Activated CD4-positive, alpha-beta T cell treated with anti-CD3 and anti-CD28 coated beads, Interleukin-2, amount 50 U/mL, for 4 hours (primary cell): ENCODE data around the gene THADA.
"Not testable (repeated sequence)": the region's sequence is repeated elsewhere in the genome, so short reads cannot be mapped to it uniquely, and the experiment has no call there.

Source experiments
- DNase-seq, 2 experiments: peaks; one replicate each; pipeline ENCODE4 v3.0.0-alpha.2; 2020

Gene THADA

DNA sequence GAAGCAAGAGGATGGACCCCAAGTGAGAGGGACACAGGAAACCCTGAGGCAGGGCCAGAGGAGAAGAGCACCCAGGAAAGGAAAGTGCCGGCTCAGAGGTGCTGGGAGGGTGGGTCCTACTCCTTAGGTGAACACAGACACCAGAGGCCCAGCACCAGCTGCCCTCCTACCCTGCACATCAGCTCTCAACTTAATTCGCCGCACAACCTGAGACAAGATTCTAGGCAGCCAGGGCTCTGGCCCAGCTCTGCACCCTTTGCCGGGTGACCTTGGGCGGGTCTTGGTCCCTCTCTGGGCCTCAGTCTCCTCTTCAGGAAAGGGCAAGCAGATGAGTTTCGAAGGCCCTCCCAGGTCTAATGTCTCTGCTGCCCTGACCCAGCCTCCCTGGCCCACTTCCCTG, 397.6 kb downstream of the THADA start:
- no peak for DNase-seq

DNA sequence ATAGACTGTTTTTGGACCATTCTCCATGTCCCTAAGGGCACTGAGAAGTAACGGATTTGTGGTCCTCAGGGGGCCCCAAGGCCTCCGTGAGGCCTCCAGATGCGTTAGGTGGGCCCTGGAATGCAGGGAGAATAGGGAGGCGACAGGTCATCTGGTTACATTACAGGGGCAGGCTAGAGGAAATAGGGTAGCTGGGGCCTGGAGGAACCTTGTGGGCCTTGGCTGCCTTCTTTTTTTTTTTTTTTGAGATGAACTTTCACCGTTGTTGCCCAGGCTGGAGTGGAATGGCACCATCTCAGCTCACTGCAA, 398.3 kb downstream of the THADA start:
- no peak for DNase-seq

DNA sequence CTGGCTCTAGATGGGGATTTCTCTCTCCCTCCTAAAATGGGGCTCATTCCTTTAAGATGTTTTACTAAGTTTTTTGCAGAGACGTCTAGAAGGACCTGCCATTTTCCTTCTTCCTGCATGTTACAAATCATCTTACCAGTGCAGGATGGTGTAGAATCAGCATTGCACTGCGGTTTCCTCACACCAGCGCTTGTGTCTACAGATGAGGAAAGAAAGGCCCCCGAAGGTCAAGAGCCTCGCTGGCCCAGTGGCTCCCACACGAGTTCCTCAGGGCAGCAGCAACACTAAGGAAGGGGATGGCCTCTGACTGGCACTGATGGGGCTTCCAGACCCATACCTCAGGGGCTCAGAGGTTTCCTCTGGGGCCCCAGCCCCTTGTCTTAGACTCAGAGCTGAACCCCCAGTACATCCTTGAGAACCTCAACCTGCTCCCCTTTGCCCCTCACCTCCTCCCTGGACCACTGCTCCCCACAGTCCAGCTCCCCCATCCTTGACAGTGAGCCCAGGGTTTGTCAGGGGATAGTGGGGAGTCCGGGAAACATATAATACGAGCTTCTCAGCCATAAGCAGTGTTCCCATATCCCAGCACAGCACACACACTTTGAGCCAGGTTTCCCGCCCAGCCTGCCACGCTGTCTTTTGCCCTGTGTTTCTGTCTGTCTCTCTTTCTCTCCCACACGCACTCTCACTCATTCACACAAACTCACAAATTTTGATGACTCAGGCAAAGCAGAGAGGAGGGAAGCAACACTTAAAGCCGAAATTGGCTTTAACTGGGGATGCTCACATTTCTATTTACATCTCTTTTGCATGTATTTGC, 398.9 kb downstream of the THADA start:
- DNase-seq: no peak

DNA sequence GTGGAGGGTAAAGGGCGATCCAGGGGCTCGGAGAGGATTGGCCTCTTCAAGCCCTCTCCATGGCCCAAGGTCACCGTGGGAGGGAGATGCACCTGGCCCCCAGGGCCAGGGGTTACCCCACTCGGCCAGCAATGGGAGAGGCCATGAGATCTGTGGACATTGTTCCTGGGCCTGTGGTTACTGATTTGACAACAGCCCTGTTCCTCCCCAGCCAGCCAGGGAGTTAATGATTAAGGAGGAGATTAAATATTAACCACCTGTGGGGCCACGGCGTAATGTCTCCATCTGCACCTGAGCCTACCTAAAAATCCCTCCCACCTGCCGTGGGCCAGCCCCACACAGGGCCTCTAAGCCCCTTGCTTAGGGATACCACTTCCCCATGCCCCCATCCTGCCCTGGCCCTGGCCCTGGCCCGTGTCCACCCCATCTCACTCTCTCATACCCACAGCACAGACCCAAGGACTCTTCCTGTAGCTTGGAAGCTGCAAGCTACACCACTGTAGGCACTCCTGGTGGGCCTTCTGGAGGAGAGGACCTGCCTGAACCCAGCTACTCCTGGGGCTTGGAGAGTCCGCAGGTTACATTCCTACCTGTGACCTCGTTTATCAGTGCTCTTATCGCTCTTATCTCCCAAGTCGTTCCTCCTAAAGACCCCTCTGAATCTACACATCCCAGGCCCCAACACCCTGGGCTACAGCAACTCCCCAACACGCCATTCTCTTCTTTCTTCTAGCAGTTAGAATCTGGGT, 401.5 kb downstream of the THADA start:
- no peak for DNase-seq

DNA sequence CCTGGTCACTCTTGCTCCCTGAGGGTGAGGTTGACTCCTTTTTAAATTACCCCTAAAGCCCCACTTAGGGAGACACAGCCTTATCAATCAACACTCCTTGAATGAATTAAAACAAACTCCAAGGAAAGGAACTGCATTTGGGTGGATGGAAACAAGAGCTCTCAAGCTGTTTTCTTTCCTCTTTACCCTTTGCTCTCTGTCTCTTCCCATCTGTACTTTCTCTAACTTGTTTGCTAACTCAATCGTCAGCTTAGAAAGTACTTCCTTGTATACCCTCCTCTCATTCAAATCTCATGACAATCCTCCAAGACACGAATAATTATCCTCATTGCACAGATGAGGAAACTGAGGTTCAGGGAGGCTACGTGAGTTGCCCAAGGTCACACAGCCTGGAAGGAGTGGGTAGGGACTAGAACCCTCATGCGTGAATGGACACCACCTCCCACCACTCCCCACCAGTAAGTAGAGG, 402.2 kb downstream of the THADA start:
- DNase-seq: no peak

DNA sequence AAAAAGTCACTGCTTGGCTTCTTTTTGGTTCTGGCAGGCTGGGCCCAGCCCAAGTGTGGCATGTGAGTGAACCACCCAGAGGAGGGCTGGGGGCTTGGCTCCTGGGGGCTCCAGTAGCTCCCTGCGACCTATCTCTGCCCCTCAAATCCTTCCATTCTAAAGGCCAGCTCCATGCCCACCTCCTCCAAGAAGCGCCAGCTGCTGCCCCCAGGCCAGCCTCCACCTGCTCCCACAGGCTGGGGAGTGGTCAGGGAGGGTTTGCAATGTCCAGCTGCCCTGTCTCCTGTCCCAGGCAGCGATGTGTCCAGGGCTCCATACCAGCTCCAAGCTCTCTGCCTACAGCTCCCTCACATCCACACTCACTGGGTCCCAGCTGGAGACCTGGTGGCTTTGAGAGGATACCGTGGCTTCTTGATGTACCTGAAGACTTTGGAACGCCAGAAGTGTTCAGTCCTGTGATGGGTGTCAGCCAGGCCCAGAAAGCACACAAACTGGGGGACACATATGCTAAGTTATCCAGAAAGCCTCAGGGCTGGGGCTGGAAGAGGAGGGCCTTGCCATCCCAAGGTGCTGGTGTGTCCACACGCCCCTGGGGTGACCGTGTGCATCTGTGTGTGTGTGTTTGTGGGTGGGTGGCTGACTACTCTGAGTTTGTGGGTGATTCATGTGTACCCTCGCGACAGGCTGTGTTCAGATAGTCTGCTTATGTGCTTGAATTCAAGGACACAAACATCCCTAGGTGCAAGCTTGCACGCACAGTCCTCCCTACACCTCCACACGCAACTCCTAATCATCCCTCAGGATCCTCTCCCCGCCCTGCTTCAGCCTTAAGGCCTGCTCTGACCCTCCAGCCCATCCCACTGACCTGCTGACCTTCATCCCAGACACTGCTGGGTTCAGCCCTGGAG, 402.8 kb downstream of the THADA start:
- peak in 1 of 2 experiments; percentile 25 for DNase-seq

DNA sequence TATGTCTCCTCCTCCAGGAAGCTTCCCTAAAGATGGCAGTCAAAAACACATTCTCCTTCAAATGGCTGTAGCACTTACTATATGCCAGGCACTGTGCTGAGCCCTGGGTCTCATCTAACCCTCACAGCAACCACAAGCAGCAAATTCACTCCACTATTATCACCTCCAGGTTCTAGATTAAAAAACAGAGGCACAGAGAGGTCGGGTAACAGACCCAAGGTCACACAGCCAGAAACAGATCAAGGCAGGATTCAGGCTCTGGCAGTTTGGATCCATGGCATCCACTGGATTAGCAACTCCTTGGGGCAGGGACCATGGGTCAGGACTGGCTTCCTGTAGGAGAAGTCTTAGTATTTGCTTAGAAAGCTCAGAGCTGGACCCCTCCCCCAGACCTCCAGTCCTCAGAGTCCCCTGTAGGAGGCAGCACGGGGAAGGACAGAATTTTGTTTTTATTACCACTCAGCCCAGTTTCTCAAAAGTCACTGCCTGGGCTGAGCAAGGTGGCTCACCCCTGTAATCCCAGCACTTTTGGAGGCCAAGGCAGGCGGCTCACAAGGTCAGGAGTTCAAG, 403.8 kb downstream of the THADA start:
- DNase-seq: peak in 1 of 2 experiments; percentile 24

DNA sequence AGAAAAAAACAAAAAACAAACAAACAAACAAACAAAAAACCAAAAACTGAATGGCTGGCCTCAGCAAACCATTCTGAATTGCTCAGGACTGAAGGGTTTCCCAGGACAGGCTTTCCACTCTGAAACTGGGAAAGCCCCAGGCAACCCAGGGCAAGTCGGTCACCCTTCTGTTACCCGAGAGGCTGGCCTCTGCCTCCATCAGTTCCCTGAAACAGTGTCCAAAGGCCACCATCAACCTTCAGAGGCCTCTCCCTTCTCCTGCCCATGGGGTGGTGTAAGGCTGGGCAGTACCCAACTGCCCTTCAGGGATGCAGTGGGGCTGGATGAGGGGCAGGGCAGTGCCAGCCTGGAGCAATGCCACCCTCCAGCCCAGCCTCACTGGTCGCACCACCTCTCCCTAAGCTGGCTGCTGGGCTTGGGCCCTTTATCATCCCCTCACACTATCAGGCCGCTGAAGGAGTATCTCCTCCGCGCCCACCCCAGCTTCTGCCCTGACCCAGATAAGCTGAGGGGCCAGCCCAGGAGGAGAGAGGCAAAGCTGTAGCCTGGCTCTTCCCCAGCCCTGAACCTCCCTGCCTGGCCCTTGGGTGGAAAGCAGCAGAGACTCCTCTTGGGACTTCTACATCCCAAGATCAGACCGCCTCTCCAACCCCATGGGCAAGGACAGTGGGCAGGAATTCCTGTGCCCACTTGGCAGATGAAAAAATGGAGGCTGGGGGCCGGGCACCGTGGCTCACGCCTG, 405.4 kb downstream of the THADA start:
- DNase-seq: no peak

DNA sequence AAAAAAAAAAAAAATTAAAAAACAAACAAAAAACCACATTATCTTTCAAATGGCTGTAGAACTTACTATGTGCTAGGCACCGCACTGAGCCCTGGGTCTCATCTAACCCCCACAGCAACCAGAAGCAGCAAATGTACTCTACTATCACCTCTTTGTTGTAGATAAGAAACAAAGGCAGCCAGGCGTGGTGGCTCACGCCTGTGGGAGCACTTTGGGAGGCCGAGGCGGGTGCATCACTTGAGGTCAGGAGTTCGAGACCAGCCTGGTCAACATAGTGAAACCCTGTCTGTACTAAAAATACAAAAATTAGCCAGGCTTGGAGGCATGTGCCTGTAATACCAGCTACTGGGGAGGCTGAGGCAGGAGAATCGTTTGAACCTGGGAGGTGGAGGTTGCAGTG, 406.0 kb downstream of the THADA start:
- DNase-seq: not testable (repeated sequence)

DNA sequence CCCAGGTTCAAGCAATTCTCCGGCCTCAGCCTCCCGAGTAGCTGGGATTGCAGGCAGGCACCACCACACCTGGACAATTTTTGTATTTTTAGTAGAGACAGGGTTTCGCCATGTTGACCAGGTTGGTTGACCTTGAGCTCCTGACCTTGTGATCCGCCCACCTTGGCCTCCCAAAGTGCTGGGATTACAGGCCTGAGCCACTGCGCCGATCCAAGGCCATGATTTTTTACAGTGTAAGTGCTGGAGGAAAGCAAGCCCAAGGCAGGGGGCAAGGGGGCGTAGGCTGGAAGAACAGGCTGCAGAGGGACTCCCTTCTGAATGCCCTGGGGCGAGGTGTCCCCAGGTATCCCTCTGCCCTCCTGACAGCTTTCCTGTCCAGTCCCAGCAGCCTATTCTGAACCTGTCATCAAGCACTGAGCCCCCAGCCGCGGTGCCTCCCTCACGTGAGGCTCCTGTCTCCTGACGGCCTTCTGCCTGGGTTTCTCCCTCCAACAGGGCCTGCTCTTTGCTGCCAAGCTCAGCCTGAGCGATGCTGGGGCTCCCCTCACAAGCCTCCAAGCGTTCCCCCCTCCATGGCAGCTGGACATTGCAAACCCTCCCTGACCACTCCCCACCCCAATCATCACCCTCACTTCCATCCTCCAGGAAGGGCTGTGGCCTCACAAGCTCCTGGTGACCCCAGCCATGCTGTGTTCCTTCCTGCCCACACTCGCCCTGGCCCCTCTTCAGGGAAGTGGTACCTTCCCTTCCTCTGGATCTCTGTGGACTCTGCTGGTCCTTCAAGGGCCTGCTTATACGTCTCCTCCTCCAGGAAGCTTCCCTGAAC, 407.1 kb downstream of the THADA start:
- no peak for DNase-seq

DNA sequence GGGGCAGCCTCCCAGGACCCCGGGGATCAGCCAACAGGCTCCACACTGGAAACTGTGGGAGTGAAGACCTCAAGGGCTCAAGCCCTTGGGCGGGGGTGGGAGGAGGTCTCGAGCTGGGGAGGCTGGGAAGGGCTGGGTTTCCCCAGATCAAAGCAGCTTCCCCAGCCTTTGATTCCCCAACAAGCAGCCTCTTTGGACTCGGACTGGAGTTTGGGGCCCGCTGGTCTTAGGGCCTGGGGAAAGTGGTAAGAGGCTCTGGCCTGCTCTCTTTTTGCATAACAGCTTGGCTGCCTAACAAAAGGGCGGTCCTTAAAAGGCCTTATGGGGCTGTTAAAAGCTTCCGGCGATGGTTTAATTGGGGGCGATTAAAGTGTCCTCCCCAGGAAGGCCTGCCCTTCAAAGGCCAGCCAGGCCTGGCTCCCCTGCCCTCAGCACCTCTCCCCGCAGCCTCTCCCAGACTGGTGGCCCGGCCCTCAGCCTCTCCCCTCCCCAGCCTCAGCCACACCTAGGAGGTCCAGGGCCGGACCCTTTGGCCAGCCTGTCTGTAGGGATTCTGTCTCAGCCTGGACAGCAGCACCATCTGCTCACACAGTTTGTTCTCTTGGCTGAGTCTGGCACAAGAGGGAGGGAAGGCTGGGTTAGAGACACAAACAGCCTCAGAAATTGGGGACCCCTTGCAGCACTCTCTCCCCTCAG, 409.0 kb downstream of the THADA start:
- no peak for DNase-seq

DNA sequence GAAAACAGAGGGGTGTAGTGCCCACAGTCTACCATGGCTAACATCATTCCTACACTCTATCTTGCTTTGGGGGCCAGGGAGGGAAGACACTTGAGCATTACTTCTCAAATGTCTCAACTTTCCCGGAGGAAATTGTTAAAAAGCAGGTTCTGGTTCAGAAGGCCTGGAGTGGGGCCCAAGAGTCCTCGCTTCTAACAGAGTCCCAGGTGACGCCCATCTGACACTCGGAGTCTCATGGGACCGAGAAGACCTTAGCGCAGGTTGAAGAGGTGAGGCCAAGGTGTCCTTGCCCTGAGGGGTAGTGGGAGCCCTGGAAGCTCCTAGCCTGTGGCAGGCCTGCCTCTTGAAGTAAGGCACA, 409.5 kb downstream of the THADA start:
- no peak for DNase-seq

DNA sequence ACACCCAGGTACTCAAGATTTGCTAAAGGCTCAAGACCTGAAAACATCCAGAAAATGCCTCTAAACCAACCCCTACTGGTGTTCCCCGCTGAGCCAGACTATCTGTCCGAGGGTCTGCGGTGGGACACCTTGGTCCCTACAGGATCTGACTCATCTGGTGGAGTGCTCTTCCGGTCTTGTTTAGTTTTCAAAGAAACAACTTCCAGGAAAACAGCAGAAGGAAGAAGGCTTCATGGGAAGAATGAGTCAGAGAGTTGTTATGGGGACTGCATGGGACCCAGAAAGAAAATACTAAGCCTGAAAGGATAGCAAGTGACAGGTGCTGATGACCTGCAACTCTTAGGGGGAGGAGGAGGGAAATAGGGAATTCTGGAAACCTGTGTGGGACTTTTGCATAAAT, 410.7 kb downstream of the THADA start:
- no peak for DNase-seq

DNA sequence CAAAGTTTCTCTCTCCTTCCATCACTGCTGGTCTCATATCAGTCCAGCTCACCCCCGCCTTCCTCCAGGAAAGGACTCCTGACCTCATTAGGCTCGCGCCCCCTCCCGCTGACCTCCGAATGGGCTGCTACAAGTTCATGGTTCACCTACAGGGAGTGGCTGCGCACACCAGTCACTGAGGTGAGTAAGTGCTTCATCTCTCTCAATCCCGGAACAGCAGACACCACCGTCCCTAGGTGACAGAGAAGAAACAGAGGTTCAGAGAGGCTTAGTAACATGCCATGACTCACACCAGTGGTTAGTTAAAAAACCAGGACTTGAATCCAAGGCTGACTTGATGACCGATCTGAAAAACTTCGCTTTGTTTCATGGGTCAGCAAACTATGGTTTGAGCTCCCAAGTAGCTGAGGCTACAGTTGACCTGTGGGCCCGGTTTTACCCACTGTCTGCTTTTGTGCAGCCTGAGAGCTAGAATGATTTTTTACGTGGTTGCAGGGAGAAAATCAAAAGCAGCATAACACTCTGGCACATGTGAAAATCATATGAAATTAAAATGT, 411.4 kb downstream of the THADA start:
- DNase-seq: peak; percentile 47 to 53

DNA sequence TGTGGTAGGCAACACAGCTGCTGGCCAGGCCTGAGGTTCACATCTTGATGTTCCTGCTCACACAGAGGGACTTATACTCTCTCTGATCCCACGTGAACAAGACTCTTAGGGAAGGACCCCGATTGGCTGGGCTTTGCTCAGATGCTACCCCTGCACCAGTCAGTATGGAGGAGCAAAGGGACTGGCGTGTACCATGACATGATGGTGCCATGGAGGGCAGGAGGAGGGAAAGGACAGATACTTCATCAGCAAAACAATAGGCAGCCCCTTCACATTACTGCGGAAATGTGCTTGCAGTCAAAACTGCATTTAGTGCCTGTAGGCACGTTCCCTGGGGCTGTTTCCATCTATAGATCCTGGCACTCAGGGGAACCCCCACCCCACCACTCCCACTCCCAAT, 412.1 kb downstream of the THADA start:
- no peak for DNase-seq

DNA sequence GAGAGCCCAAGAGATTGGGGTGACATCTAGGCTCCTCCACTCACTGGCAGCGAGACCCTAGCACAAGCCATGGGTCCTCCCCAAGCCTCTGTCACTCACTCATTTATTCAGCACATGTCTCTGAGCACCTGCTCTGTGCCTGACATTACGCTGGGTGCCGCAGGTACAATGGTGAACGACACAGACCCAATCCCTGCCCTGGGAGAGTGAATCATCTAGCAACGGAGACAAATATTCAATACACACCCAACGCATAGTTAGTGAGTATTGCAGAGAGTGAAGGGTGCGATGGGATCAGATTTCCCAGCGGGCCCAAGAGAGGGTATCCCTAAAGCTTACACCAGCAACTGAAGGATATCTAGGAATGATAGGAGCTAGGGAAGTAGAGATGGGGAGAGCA, 414.9 kb downstream of the THADA start:
- DNase-seq: no peak
